OCI-LY1 (cell line): Measurements from ENCODE around the gene PDK2.

Experiments
- H2AFZ ChIP-seq: fragments of 200-600 bp; sonication (generic), shearing (Covaris generic); 2 replicates; pipeline ENCODE4 v1.6.0; 2014; ENCODE audit warnings: antibody characterized with exemption, mild to moderate bottlenecking, low read length
- H3F3A ChIP-seq: fragments of 200-600 bp; sonication (generic), shearing (Covaris generic); 2 replicates; pipeline ENCODE4 v1.6.0; 2014; ENCODE audit warnings: mild to moderate bottlenecking, antibody characterized with exemption, low read length, moderate library complexity; ENCODE audit not compliant: insufficient read depth
- H3K27ac ChIP-seq: fragments of 200-600 bp; sonication (generic); 2 replicates; pipeline ENCODE4 v1.5.1; 2014; ENCODE audit warnings: low read length, mixed run types, mild to moderate bottlenecking, low read depth; ENCODE audit not compliant: poor library complexity, severe bottlenecking
- H3K27me3 ChIP-seq: fragments of 200-600 bp; sonication (generic); 2 replicates; pipeline ENCODE4 v1.6.0; 2014; ENCODE audit warnings: antibody characterized with exemption, mild to moderate bottlenecking, low read length, moderate library complexity; ENCODE audit not compliant: insufficient read depth
- H3K36me3 ChIP-seq: fragments of 200-600 bp; sonication (generic); 2 replicates; pipeline ENCODE4 v1.6.1; 2014; ENCODE audit warnings: mild to moderate bottlenecking, antibody characterized with exemption, low read length, moderate library complexity, mixed read lengths; ENCODE audit not compliant: insufficient read depth
- H3K4me1 ChIP-seq: fragments of 200-600 bp; sonication (generic); 2 replicates; pipeline ENCODE4 v1.5.1; 2014; ENCODE audit warnings: mild to moderate bottlenecking, low read length, moderate library complexity; ENCODE audit not compliant: insufficient read depth, severe bottlenecking
- H3K4me2 ChIP-seq: fragments of 200-600 bp; sonication (generic), shearing (Covaris generic); 2 replicates; pipeline ENCODE4 v1.6.1; 2014; ENCODE audit warnings: low read length
- H3K4me3 ChIP-seq: fragments of 200-600 bp; sonication (generic); 2 replicates; pipeline ENCODE4 v1.5.1; 2014; ENCODE audit warnings: low read length, low read depth, mild to moderate bottlenecking, mixed read lengths; ENCODE audit not compliant: poor library complexity, severe bottlenecking
- H3K79me2 ChIP-seq: fragments of 200-600 bp; shearing (Covaris generic); 2 replicates; pipeline ENCODE4 v1.6.1; 2016; ENCODE audit warnings: mixed run types, low read length, mixed read lengths; ENCODE audit not compliant: insufficient read depth
- H3K9ac ChIP-seq: fragments of 200-600 bp; sonication (generic), shearing (Covaris generic); 2 replicates; pipeline ENCODE4 v1.6.1; 2014; ENCODE audit warnings: mild to moderate bottlenecking, low read length, mixed read lengths
- H3K9me2 ChIP-seq: fragments of 200-600 bp; sonication (generic), shearing (Covaris generic); 2 replicates; pipeline ENCODE4 v1.6.1; 2014; ENCODE audit warnings: low read depth, mild to moderate bottlenecking, low read length, mixed read lengths
- H3K9me3 ChIP-seq: fragments of 200-600 bp; shearing (Covaris generic); 2 replicates; pipeline ENCODE4 v1.6.1; 2014; ENCODE audit warnings: low read length, mixed read lengths
- H4K20me1 ChIP-seq: fragments of 200-600 bp; sonication (generic), shearing (Covaris generic); 2 replicates; pipeline ENCODE4 v1.6.0; 2016; ENCODE audit warnings: mild to moderate bottlenecking, low read length; ENCODE audit not compliant: insufficient read depth
- EZH2 ChIP-seq: fragments of 200-600 bp; sonication (generic), shearing (Covaris generic); IDR thresholded peaks from 2 replicates; pipeline ENCODE4 v1.8.0; 2017; ENCODE audit warnings: borderline replicate concordance, mixed run types, mild to moderate bottlenecking, antibody characterized with exemption, low read length, moderate library complexity, mixed read lengths
- TF ChIP-seq, protein P1 (sequence below): fragments of 200-600 bp; sonication (generic), shearing (Covaris generic); IDR thresholded peaks from 2 replicates; pipeline ENCODE4 v1.5.1; 2017; ENCODE audit warnings: mild to moderate bottlenecking, antibody characterized with exemption, low read length, moderate library complexity, mixed read lengths

The PDK2 gene

DNA sequence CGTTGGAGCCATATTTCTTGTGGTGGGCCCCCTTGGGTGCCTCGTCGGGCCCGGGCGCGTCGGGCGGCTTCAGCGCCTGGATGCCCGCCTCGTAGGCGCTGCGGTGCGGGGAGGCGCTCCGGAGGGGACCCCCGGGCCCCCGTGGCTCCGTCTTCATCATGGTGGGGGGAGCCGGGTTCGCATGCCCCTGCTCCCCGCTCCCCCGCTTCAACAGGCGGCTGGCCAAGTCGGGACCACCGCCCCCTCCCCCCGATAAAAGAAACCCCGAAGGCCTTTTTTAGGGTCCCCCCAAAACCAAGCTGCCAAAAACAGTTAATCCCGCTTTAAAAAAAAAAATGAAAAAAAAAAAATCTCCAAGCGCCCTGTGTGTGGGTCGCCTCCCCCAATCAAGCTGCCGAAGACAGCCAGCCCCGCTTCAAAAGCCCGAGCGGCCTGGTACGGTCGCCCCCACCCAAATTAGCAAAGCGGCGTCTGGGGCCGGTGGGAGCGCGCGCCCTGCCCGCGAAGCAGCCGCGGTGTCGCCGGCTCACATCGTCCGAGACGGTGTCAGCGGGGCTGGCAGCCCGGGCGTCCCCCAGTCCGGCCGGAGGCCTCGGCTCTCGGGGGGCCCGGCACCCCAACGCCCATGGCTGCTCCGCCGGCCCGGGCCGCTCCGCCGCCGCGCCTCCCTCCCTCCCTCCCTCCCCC is 55.3 kb downstream of the PDK2 start, which contains the start of gene PPP1R9B:
Gene PPP1R9B (minus strand): TSS at position 324 of the 687 bp plus-strand sequence. CDS start 164 bp downstream, at position 160.
- H3K4me1 ChIP-seq: peaks cover 35% of the 10 kb centered on the region
- peak within 1 kb of the TSS; percentile 97 for H3K4me2 ChIP-seq
- H3K4me3 ChIP-seq: peak within 1 kb of the TSS; percentile 80
- H3F3A ChIP-seq: no peaks in the 10 kb centered on the region; the same call in 1 of the 2 replicates
- H3K79me2 ChIP-seq: no peaks in the 10 kb centered on the region
- peak within 1 kb of the TSS; percentile 93 for H3K9ac ChIP-seq
- no peaks in the 10 kb centered on the region for H4K20me1 ChIP-seq
- TF ChIP-seq, protein P1, sequence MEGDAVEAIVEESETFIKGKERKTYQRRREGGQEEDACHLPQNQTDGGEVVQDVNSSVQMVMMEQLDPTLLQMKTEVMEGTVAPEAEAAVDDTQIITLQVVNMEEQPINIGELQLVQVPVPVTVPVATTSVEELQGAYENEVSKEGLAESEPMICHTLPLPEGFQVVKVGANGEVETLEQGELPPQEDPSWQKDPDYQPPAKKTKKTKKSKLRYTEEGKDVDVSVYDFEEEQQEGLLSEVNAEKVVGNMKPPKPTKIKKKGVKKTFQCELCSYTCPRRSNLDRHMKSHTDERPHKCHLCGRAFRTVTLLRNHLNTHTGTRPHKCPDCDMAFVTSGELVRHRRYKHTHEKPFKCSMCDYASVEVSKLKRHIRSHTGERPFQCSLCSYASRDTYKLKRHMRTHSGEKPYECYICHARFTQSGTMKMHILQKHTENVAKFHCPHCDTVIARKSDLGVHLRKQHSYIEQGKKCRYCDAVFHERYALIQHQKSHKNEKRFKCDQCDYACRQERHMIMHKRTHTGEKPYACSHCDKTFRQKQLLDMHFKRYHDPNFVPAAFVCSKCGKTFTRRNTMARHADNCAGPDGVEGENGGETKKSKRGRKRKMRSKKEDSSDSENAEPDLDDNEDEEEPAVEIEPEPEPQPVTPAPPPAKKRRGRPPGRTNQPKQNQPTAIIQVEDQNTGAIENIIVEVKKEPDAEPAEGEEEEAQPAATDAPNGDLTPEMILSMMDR: no peak
- no peak for TF ChIP-seq EZH2
- H3K9me3 ChIP-seq: no peaks in the 10 kb centered on the region
- H3K36me3 ChIP-seq: peaks cover 2% of the 10 kb centered on the region; the same call in 1 of the 2 replicates
- H2AFZ ChIP-seq: no peak within 1 kb of the TSS
- peak within 1 kb of the TSS; percentile 70 for H3K27ac ChIP-seq
- no peaks in the 10 kb centered on the region for H3K27me3 ChIP-seq
- H3K9me2 ChIP-seq: no peaks in the 10 kb centered on the region

DNA sequence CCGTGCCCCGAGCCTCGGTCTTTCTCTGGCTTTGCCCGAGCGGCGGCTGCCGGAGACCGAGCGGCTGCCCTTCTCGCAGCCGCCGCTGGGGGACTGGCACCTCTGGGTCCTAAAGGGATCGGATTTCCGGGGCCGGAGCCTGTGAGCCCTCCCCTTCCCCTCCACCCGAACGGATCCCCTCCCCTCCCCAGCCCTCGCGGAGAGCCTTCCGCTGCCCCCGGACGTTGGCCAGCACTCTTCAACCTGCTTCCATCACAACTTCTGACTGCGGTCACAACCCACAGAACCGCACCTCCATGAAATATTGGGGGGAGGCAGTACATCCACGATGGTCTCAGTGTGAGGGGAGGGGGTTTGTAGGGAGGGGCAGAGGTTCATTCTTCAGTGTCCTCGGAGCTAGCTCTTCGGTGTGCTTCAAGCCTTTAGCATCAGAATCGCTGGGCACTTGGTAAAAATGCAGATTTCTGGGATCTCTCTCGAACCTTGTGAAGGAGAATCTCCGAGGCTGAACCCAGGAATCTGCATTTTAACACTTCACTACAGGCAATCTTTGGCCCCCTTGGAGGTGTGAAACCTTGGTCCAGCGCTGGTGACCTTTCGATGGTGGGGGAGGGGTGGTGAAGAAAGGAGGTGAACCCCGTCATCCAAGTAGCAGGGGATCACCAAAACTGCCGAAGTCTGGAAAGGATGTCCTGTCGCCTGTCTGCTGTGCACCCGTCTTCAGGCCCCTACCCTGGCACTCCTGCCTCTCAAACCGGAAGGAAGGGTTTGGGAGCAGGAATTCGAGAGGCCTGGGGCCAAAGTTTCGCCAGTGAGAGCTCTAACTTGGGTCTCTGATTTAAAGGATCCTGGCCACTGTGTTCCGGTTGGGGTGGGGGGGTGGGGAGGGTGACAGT is 56.1 kb downstream of the PDK2 start:
- Histone ChIP-seq H3K9me2 (no peaks in the 10 kb centered on the region), H3K36me3 (no peaks in the 10 kb centered on the region), H3K27me3 (no peaks in the 10 kb centered on the region), H3K4me3 (peak overlapping the region; percentile 80), H3K9ac (peak overlapping the region; percentile 93), H3K27ac (peak overlapping the region; percentile 58), H3K9me3 (no peaks in the 10 kb centered on the region), H3K4me2 (peak overlapping the region; percentile 97), H2AFZ (no peak overlapping the region), H3K4me1 (peaks cover 35% of the 10 kb centered on the region), H3K79me2 (no peaks in the 10 kb centered on the region), H4K20me1 (no peaks in the 10 kb centered on the region), H3F3A (no peaks in the 10 kb centered on the region; the same call in 1 of the 2 replicates)
- TF ChIP-seq, protein P1: peak; percentile 29; the same call in 1 of the 2 replicates
- TF ChIP-seq EZH2: no peak

DNA sequence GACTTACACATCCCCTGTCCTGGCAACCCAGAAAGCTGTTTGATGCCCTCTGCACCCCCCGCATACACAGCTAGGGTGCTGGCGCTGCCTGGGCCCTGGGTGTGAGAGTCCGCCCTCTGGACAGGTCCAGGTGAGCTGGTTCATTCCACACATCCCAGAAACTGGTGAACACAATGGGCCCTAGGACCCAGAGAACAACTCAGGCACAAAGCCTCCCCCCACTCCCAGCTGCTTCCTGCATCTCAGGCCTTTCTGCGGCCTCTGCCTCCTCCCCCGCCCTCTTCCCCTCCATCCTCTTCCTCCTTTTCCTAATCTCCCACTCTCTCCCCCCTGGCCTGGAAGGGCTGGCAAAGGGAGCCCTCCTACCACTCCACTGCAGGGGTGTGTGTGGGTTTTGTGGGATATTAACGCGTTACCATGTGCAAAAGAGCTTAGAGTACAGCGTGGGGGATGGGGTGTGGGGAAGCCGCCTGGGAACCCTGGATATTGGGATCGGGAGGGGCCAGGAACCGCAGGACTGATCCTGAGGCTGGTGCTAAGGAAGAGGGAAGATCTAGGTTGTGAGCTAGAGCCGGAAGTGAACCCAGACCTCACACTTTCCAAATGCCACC is 56.9 kb downstream of the PDK2 start:
- Histone ChIP-seq H3K9me2 (no peaks in the 10 kb centered on the region), H3K4me2 (peak overlapping the region; percentile 97), H4K20me1 (no peaks in the 10 kb centered on the region), H2AFZ (no peak overlapping the region), H3K9ac (peak overlapping the region; percentile 68; the same call in 1 of the 2 replicates), H3K27ac (peak overlapping the region; percentile 45), H3K9me3 (no peaks in the 10 kb centered on the region), H3K27me3 (no peaks in the 10 kb centered on the region), H3K36me3 (no peaks in the 10 kb centered on the region), H3K4me3 (peak overlapping the region; percentile 80), H3K79me2 (no peaks in the 10 kb centered on the region), H3F3A (no peaks in the 10 kb centered on the region; the same call in 1 of the 2 replicates), H3K4me1 (peaks cover 27% of the 10 kb centered on the region)
- no peak for TF ChIP-seq EZH2
- TF ChIP-seq, protein P1: no peak
